GM12891 (cell line): ENCODE results near the gene MAPT.

Experiments used
- DNase-seq: peaks from one replicate; pipeline ENCODE4 v3.0.0; 2011; ENCODE audit warnings: low spot score; ENCODE audit not compliant: insufficient read length
- FAIRE-seq: peaks from 2 replicates; lab custom pipeline; 2011; peaks lifted over from hg19 to GRCh38; lab: Jason Lieb, UNC
- PAX5 ChIP-seq: IDR thresholded peaks from 2 replicates; pipeline ENCODE4 v1.6.1; 2011; ENCODE audit warnings: low read length, moderate library complexity, mild to moderate bottlenecking; ENCODE audit not compliant: insufficient read depth, severe bottlenecking
- POLR2A ChIP-seq: IDR thresholded peaks from 2 replicates; pipeline ENCODE4 v1.6.1; 2011; ENCODE audit warnings: low read depth, low read length, control low read depth
- POLR2AphosphoS5 ChIP-seq: IDR thresholded peaks from 2 replicates; pipeline ENCODE4 v1.6.1; 2011; ENCODE audit warnings: low read depth, low read length, control low read depth
- POU2F2 ChIP-seq: IDR thresholded peaks from 2 replicates; pipeline ENCODE4 v1.6.1; 2011; ENCODE audit warnings: low read depth, mild to moderate bottlenecking, control low read depth, low read length, moderate library complexity
- SPI1 ChIP-seq: IDR thresholded peaks from 2 replicates; pipeline ENCODE4 v1.6.1; 2011; ENCODE audit warnings: low read depth, low read length, control low read depth
- TAF1 ChIP-seq: IDR thresholded peaks from 2 replicates; pipeline ENCODE4 v1.6.1; 2011; ENCODE audit warnings: low read depth, low read length, control low read depth

MAPT gene

DNA sequence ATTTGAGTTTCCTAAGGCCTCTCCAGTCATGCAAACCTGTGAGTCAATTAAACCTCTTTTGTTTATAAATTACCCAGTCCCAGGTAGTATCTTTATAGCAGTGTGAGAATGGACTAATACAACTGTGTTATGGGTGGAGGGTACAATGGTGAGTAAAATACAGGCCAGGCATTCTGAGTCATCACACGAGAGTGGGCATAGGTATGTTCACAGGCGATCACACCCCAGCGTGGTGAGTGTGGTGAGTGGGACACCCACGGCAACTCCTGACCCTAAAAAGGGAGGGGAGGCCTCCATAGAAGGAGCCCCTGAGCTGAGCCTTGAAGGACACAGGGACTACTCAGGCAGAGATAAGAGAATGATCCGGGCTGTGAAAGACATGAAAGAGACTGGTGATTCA, 22.6 kb upstream of the MAPT start:
- TF ChIP-seq SPI1, result no peak
- no peak for TF ChIP-seq TAF1
- TF ChIP-seq POU2F2, result no peak
- TF ChIP-seq PAX5, result no peak
- FAIRE-seq (no peak), DNase-seq (no peak)

DNA sequence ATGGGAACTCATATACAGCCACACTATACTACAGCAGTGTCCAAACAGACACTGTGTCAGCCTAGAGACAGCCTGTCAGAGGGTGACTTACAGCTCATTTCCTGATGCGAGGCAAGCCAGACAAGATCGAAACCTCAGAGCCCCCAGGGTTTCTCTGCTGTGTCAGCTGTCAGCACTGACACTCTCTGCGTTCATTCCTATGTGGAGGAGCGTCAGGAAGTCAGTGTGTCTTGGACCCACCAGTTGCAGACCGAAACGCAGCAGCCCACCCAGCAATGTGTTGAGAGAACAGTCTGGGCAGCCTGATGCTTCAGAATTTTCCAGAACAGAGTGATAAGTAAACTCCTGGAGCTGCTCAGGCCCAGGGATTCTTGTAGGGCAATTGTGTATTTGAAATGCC, 20.6 kb upstream of the MAPT start:
- no peak for FAIRE-seq
- no peak for TF ChIP-seq SPI1
- no peak for TF ChIP-seq POU2F2
- TF ChIP-seq POLR2A, result no peak
- TF ChIP-seq TAF1, result no peak
- no peak for TF ChIP-seq PAX5
- no peak for TF ChIP-seq POLR2AphosphoS5
- DNase-seq, result no peak

DNA sequence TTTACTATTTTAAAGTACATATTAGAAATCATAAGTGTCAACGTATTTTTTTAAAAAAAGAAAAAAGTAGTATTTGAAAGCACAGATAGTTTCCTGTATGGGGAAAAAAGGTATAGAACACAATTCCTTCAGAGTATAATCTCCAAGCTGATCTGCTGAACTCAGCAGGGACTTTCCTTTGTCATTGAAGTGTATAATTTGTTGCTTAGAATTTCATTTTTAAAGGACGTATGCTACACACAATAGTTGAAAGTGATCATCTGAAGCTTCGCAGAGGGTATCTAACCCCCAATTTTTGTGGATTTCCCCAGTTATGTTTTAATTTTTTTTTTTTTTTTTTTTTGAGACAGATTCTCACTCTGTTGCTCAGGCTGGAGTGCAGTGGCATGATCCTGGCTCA, 20.2 kb upstream of the MAPT start:
- FAIRE-seq (no peak), DNase-seq (no peak)
- TF ChIP-seq POLR2AphosphoS5, result no peak
- no peak for TF ChIP-seq SPI1
- TF ChIP-seq TAF1, result no peak
- no peak for TF ChIP-seq POU2F2
- TF ChIP-seq POLR2A, result no peak
- TF ChIP-seq PAX5, result no peak

DNA sequence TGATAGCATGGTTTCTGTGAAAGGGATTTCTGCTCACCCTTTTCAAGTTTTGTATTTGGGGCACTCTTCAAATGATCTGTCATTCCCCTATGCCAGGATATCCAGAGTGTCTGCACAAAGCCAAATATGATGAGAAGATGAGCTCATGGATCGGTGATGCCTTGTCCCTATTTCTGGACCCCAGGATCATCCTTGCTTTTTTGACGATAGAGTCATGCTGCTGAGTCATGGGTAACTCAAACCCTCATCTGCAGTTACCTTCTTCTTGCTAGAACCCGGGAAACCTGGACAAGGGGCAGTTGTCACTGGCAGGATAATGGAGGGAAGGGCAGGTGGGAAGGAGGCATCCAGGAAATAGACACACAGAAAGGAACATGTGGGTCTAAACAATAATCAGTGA, 17.8 kb upstream of the MAPT start:
- no peak for TF ChIP-seq POLR2A
- TF ChIP-seq PAX5, result no peak
- DNase-seq, result no peak
- FAIRE-seq, result no peak

DNA sequence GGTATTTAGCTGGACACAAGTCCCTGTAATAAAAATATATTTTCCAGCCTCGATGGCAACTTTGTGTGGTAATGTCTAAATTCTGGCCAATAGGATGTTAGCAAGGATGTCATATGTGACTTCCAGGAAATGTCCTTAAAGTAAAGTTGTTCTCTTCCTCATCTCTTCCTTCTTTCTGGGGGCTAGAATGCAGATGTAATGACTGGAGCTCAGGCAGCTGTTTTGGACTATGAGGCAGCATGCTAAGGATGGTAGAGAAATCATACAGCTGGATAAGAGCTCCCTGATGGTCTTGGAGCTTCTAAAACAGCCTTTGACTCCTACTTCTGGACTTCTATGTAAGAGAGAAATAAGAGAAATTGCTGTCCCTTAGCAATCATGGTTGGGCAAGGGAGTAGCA, 16.9 kb upstream of the MAPT start:
- FAIRE-seq (no peak), DNase-seq (no peak)
- no peak for TF ChIP-seq POLR2AphosphoS5
- TF ChIP-seq TAF1, result no peak

DNA sequence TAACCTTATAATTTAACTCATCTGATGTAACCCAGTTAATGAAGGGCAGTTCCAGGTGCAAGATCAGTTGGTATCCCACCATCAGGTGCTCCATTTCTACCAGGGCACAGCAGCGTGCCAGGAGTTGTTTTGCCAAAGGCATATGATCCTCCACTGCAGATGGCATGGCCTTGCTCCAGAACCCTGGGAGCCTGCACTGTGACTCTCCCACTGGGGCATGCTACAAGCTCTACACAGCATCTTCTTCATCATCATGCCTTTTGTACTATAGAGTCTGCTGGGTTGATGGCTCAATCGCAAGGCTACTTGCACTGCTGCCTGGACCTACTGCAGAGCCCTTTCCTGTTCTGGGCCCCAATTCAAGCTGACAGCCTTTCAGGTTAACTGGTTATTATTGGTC, 11.3 kb upstream of the MAPT start:
- no peak for DNase-seq
- FAIRE-seq, result no peak
- TF ChIP-seq TAF1, result no peak
- no peak for TF ChIP-seq PAX5
- TF ChIP-seq POLR2A, result no peak

DNA sequence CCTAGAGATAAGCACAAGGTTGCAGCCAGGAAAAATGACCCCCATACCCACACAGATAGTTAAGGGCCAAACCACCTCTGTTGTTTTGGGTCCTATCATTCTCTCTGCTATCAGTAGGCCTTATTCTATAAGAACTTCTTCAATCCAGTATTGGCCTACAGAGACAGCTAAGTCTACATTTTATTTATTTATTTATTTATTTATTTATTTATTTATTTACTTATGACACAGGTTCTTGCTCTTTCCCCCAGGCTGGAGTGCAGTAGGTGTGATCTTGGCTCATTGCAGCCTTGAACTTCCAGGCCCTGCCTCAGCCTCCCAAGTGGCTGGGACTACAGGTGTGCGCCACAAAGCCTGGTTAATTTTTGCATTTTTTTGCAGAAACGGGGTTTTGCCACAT, 7.5 kb upstream of the MAPT start:
- TF ChIP-seq PAX5, result no peak
- no peak for TF ChIP-seq POLR2AphosphoS5
- no peak for TF ChIP-seq POLR2A
- TF ChIP-seq SPI1, result no peak
- no peak for FAIRE-seq
- no peak for DNase-seq

DNA sequence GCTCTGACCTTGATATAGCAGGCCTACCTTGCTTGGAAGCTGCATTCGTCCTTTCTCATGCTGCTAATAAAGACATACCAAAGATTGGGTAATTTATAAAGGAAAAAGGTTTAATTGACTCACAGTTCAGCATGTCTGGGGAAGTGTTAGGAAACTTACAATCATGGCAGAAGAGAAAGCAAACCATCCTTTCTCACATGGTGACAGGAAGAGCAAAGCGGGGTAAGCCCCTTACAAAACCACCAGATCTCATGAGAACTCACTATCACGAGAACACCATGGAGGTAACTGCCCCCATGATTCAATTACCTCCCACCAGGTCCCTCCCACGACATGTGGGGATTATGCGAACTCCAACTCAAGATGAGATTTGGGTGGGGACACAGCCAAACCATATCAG, 6.0 kb upstream of the MAPT start:
- DNase-seq (no peak), FAIRE-seq (no peak)
- no peak for TF ChIP-seq POLR2AphosphoS5
- TF ChIP-seq POU2F2, result no peak
- TF ChIP-seq POLR2A, result no peak
- no peak for TF ChIP-seq SPI1
- no peak for TF ChIP-seq PAX5
- TF ChIP-seq TAF1, result no peak

DNA sequence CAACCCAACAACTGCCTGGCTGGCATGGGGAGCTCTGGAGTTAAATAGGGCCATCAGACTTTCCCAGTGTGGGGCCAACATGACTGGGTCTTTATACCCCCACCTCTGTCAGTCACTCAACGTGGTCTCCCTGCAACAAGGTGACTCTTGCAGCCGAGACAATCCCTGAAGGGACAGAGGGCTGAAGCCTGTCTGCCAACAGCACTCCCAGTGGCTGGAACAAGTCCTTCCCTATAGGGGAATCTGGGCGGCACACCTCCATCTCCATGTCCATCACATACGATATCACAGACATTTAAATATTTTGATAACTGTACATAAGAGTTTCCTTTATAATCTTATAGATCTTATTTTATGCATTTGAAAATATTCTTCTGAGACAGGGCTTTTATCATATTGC, 4.8 kb upstream of the MAPT start:
- FAIRE-seq, result no peak
- no peak for DNase-seq
- TF ChIP-seq PAX5 (no peak), TAF1 (no peak), POU2F2 (no peak)

DNA sequence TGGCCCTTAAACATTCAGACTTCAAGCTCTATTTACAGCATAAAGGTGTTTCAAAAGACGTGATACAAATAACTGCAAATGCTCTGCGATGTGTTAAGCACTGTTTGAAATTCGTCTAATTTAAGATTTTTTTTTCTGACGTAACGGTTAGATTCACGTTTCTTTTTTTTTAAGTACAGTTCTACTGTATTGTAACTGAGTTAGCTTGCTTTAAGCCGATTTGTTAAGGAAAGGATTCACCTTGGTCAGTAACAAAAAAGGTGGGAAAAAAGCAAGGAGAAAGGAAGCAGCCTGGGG, 681 bp upstream of the MAPT start:
- TF ChIP-seq TAF1 (no peak), POLR2A (no peak), PAX5 (no peak), SPI1 (no peak), POLR2AphosphoS5 (no peak), POU2F2 (no peak)
- FAIRE-seq, result no peak
- DNase-seq, result no peak

DNA sequence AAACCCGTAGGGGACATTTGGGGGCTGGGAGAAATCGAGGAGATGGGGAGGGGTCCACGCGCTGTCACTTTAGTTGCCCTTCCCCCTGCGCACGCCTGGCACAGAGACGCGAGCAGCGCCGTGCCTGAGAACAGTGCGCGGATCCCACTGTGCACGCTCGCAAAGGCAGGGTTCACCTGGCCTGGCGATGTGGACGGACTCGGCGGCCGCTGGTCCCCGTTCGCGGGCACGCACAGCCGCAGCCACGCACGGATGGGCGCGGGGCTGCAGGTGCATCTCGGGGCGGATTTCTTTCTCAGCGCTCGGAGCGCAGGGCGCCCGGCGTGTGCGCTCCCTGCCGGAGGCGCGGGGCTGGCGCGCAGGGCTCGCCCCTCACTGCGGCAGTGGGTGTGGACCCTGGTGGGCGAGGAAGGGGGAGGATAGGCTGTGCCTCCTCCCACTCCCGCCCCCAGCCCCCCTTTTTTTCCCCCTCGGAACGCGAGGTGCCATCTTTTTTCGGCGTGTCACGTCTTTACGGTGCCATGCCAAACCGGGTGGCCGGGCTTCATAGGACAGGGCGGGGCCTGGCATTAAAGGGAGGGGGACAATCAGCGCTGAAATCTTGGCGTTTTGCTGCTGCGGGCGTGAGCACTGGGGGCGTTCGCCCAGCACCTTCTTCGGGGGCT, 1.1 kb downstream of the MAPT start:
- TF ChIP-seq POU2F2, result no peak
- TF ChIP-seq POLR2A, result no peak
- TF ChIP-seq POLR2AphosphoS5, result no peak
- no peak for TF ChIP-seq TAF1
- no peak for TF ChIP-seq SPI1
- TF ChIP-seq PAX5, result no peak
- DNase-seq (no peak), FAIRE-seq (no peak)
